ENCODE results near the gene PSMD2.

DNA sequence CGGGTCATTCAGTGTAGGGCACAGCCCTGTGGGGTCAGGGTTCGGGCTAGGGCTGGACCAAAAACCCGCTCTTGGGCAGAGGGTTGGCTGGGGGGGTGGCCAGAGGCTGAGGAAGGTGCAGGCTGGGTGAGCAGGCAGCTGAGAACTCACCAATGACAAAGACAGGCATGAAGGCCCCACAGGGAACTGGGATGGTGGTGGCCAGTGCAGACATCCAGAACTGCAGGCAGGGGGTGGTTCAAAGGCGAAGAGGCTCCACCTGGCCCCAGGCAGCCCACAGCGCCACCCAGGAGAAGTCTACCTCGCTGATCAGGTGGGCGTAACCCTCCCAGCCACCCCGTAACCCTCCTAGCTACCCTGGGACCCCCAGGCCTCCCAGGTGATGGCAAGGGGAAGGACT, 55.7 kb downstream of the PSMD2 start:
- no peak for TF ChIP-seq TAF1 (IDR thresholded peaks at IDR 0.05; ENCODE audit: borderline replicate concordance, low read depth, low read length)
- no peak for TF ChIP-seq POLR2AphosphoS5 (IDR thresholded peaks at IDR 0.05; ENCODE audit: low read depth, low read length)
- TF ChIP-seq POLR2A (IDR thresholded peaks at IDR 0.05; ENCODE audit: low read depth, low read length) = no peak

Data from GM12892 (cell line).